Dedifferentiated amniotic fluid mesenchymal stem cell (primary cell): ENCODE results near the gene TTK.

ENCODE experiments used
- DNase-seq: peaks from one replicate; pipeline ENCODE4 v3.0.0-alpha.2; 2016; ENCODE audit errors: extremely low spot score

Gene TTK

DNA sequence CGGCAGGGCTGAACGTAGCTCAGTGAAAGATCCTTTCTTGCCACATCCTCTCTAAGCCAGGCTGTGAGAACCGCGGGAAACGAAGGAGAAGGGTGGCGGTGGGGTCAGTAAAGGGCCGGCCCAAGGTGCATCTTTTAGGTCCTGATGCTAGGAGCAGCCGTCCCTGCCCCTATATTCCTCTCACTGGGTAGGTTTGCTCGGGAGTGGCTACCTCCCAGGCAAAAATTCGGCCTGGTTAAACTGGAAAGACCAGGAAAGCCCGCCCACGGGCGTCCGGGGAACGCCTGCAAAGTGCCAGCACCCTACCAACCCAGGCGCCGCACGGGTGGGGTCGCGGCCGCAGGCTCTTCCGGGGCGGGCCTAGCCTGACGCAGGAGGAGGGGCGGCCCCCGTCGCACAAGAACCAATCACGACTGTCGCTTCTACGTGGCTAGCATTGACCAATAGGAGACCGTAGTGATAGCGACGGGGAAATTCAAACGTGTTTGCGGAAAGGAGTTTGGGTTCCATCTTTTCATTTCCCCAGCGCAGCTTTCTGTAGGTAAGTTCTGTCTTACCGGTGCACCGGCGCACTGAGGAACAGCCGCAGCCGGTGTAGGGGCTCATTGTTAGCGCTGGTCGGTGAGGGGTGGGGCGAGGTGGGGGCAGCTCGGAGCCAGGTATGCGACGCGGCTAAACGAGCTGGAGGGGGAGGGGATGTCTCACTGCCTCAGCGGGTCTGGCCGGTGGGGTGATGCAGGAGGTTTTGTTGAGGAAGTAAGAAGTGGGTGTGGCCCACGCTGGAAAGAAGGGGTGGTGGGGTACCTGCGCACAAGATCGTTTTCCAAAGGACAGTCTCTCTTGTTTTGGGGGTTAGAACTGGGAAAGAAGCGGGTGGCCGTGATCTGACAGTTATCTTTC, at the start of gene TTK:
TSS of gene TTK (plus strand) at position 477 of the 900 bp plus-strand sequence. CDS start 1,195 bp downstream, outside the sequence.
- peak; percentile 92 for DNase-seq

DNA sequence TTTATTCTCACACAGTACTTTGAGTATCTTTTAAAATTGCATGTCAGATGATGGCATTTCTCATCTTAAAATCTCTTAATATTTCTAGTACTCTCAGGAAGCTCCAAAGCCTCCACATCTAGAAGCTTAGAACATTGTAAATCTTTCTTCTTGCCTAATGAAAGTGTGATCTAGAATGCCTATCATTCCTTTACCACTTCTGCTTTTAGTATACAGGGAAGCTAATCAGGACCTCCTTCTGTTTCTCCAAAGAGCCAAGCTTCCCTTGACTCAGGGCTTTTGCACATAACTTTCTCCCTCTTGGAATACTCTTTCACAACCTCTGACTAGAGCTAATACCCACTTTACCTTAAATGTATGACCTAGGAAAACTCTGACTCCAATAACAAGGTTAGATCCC, 49.6 kb upstream of the TTK start:
- DNase-seq, result no peak

DNA sequence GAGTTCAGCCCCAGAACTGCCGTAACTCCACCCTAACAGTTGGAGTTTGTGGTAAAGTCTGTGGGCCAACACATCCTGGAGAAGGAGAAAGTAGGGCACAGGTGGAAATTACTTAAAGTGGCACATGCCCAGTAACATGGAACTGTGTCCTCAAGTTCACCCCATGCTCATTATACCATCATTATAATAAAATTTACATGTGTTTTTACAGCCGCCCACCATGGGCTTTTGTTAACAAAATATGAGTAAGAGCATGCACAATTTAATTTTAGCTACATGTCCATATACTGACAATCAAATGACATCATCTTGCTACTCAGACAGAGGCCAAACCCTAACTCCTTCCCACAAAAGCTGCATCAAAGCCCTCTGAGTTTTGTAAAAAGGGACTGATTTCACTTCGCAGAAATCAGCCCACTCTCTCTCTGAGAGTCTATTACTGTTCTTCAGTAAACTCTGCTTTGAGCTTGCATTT, 39.8 kb upstream of the TTK start:
- no peak for DNase-seq

DNA sequence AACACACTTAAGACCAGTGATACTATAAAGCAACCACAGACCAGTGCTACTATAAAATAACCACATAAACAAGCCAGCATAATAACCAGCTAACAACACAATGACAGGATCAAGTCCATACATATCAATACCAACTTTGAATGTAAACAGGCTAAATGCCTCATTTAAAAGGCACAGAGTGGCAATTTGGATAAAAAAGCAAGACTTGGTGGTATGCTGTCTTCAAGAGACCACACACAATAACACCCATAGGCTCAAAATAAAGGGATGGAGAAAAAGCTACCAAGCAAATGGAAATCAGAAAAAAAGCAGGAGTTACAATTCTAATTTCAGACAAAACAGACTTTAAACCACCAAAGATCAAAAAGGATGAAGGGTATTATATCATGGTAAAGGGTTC, 37.3 kb upstream of the TTK start:
- no peak for DNase-seq

DNA sequence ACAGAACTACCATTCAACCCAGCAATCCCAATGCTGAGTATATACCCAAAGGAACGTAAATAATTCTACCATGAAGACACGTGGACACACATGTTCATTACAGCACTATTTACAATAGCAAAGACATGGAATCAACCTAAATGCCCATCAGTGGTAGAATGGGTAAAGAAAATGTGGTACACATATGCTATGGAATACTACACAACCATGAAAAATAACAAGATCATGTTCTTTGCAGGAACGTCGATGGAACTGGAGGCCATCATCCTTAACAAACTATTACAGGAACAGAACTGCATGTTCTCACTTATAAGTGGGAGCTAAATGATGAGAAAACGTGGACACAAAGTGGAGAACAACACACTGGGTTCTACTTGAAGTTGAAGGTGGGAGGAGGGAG, 34.7 kb upstream of the TTK start:
- DNase-seq, result no peak

DNA sequence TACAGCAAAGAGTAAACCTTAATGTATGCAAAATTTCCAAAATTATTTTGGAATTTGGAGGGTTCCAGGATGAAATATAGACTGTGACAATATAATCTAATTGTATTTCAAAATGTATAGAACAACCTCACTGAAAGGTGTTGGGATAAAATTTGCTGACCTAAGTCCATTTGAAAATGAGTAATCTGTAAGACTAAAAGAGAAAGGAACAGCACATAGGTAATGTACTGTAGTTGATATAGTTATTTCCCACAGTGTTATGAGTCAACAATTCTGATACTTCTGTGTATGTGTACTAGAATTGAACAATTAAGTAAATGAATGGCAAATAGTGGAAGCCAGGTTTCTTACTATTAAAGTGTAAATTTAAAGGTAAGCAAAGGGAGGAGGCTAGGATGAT, 33.3 kb upstream of the TTK start:
- no peak for DNase-seq

DNA sequence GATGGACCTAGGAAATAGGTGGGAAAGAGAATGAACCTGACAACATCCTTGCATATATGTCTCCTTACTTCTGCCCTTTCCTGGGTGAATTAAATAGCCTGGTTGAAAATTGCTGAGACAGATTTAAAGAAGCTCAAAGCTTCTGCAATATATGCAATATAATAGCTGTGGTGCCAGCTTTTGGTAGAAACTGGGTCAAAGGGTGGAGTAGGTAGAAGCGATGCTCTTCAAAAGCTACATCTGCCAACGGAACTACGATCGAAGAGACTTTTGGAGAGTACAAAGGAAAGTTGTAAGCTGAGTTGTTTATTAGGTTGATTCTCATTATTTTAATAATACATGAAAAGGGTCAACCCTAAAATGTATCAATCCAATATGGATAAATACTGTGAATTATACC, 22.8 kb upstream of the TTK start:
- DNase-seq, result no peak

DNA sequence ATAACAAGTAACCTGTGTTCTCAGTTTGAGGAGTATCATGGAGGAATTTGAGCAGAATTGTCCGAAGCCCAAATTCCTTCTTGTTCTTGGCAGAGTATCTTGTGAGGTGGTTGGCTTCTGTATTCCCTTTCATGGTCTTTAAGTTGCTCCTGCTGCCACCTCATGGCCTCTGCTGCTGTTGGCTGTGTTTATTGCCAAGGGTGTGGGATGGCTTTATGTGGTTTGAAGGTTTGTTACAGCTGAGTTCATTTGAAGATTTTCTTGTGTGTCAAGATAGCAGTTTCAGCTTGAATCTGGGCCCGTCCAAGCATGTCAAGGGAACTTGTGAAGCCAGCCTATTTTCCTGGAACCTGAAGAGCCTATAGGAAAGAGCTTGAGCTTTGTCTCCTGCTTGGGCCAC, 20.2 kb upstream of the TTK start:
- DNase-seq, result no peak

DNA sequence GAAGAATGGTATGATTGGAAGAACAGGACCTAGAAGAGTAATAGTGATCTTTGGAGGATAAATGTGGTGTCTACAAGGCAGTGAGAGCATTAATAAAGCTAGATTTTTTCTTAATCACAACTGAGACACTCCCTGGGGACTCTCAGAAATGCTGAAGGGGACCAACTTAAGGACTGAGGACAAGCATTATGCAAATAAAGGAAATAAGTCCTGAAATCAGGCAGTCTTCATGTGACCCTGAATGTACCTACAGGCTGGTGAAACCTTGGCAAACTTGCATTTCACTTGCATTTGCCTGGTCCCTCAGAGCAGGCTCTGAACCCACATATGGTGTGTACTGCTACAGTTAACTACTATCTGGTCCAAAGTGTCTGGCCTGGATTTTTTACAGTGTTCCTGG, 19.3 kb upstream of the TTK start:
- no peak for DNase-seq

DNA sequence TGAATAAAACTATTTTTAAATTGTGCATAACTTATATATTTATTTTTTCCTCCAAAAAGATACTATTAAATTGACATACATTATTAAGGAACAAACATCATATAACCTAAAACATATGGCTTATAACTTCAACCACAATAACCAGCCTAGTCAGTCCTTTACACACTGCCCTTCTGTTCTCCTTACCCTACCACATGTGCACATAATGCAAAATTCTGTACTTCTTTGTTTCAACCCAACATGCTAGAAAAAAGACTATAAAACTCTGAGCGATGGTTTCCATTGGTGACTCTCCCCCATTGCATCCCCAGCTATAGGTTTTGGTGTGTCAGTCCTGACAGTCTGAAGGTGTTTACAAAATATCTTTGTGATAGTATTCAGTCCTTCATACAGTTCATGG, 14.8 kb upstream of the TTK start:
- DNase-seq, result no peak

DNA sequence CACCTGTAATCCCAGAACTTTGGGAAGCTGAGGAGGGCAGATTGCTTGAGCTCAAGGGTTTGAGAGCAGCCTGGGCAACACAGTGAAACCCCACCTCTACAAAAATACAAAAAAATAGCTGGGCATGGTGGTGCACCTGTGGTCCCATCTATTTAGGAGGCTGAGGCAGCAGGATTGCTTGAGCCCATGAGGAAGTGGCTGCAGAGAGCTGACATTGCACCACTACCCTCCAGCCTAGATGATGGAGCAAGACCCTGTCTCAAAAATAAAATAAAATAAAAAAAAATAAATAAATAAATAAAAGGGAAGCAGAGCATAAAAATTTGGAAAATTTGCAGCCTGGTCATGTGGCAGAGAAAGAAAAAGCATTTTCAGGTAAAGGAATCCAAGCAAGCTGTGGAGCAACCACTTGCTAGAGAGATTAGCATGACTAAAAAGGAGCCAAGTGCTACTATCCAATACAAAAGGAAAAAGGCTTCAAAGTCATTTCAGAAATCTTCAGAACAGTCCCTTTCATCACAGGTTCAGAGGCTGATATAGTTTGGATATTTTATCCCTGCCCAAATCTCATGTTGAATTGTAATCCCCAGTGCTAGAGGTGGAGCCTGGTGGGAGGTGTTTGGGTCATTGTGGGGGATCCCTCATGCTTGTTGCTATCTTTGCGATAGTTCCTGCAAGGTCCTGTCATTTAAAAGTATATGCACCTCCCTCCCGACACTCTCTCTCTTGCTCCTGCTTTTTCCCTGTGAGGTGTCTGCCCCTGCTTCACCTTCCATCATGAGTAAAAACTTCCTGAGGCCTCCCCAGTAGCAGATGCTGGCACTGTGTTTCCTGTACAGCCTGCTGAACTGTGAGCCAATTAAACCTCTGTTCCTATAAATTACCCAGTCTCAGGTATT, 11.2 kb upstream of the TTK start:
- DNase-seq, result no peak

DNA sequence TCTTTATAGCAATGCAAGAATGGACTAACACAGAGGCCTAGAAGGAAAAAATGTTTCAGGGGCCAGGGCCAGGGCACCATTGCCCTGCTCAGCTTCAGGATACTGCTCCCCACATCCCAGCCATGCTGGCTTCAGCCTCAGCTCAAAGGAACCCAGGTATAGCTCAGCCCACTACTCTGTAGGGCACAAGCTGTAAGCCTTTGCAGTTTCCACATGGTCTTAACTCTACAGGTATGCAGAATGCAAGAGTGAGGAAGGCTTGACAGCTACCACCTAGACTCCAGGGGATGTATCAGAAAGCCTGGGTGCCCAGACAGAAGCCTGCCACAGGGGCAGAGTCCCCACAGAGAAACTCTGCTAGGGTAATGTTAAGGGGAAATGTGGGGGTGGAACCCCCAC, 10.5 kb upstream of the TTK start:
- no peak for DNase-seq

DNA sequence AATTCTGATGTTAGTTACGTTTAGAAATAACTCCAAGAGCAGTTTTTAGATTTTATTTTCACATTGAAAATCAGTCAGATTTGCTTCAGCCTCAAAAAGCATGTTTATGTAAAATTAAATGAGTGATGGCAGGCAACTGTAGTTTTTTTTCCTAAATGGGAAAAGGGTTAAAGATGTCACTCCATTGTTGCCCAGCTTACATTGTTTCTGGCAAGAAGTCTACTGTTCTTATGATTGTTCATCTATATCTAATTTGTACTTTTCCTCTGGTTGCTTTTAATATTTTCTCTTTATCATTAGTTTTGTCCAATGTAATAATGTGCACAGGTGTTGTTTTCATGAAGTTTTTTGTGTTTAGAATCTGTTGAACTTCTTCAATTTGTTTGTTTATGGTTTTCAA, 6.7 kb upstream of the TTK start:
- DNase-seq, result no peak

DNA sequence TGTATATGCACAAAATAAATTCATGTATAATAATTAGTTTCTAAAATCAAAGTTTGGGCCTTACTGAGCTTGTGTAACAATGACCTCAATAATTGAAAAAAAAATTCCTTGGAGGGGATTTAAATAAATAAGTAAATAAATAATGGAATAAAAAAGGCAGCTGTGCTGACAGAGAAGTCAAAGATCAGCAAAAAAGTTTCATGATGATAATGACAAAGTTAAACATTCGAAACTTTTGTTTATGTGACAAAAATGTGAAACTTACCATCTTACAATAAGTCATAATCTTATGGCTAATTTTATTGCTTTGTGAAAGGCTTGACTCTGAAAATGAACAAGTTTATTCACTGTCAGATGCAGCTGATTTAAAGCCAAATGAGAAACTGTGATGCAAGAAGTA, 3.1 kb upstream of the TTK start:
- DNase-seq, result no peak

DNA sequence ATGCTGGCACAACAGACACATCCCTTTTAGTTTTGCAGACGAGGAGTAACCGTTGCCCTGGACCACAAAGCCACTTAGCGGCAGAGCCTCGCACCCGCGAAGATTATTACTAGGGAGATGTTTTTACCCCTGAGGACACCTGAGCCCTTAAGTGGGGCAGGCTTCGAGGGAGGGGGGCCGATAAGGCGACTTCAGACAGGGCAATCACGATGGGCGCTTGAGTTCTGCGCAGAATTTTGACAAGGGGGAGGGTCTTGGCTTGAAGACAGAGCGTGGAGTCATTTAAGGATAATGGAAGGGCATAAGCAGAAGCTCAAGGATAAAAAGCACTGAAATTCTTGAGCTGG, 650 bp upstream of the TTK start:
- DNase-seq, result no peak

DNA sequence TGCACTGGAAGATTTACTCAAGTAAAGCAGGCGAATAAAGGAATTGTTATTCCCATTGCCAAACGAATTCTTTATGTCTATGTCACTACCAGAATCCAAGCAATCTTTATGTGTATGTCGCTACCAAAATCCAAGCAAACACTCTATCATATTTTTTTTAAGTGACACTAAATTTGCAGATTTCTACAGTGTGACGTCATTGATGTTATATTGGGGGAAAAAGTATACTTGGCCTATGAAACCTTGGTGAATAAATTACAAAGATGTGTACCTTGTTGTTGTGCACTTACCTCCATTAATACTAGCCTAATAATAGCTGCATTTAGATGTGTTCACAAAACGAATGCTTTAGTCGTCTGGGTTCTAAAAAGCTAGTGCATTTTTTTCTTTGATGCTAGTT, 957 bp downstream of the TTK start:
- DNase-seq, result no peak

DNA sequence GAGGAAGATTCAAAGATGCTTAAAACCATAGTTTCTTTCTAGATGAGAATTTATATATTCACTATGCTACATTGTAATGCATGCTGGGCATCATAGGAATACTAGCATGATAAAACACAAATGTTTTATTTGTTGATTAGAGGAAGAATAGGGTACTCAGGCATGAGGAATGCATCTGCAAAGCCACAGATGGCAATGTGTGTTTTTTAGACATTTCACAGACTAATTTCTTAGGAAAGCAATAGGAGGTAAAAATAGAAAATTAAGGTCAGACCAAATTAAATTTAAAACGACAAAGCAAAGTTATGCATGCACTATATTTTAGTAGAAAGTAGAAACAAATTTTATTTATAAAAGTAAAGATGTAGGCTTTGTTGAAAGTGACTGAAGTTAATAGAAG, 2.1 kb downstream of the TTK start:
- no peak for DNase-seq

DNA sequence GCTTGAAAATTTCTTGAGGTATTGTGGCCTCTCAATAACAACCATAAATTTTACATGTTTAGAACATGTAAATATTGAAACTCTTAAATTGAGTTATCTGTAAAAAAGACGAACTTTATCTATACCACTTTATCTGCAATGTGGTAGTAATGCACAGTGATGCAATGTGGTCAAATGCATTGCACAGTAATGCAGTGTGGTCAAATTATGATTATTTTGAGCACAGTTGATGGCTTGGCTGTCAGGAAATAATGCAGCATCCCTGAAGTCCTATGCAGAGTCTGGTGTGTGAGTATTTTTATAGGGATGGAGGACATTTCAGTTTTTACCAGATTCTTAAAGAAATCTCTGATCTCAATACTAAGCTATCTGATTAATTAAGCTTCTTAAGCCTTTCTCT, 5.1 kb downstream of the TTK start:
- no peak for DNase-seq

DNA sequence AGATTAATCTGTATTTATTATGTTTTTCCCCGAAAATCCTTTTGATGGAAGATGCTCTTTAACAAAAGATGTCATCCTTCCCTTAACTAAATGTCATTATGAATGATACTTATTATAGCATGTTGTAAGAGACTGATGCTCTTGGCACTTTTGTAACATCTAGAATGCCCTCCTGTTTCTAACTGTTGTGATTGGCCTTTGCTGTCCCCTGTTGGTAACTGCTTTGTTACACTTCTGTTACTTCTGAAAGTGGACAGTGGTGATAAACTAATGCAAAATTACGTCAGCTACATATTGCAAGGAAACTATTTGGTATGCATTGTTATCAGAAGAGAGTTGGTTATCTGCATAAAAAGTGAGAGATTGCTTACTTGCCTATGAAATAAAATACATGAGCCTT, 5.8 kb downstream of the TTK start:
- no peak for DNase-seq

DNA sequence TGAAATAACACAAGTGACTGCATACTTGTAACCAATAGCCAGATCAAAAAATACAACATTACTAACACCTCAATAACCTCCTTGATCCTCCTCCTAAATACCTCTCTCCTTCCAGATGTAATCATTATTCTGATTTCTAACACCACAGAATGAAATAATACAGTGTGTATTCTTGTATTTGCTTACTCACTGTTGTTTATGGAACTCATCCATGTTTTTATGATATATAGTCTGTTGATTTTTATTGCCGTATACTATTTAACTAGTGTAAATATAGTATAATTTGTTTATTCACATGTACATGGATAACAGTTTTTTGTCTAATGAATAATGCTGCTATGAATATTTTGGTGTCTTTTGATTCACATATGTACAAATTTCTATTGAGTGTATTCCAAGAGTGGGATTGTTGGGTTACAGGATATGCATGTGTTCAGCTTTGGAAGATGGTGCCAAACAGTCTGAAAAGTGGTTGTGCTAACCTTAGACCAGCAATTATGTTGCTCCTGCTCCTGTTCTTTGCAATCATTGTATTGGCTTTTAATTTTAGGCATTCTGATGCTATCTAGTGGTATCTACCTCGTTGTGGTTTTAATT, 11.5 kb downstream of the TTK start:
- DNase-seq, result no peak

DNA sequence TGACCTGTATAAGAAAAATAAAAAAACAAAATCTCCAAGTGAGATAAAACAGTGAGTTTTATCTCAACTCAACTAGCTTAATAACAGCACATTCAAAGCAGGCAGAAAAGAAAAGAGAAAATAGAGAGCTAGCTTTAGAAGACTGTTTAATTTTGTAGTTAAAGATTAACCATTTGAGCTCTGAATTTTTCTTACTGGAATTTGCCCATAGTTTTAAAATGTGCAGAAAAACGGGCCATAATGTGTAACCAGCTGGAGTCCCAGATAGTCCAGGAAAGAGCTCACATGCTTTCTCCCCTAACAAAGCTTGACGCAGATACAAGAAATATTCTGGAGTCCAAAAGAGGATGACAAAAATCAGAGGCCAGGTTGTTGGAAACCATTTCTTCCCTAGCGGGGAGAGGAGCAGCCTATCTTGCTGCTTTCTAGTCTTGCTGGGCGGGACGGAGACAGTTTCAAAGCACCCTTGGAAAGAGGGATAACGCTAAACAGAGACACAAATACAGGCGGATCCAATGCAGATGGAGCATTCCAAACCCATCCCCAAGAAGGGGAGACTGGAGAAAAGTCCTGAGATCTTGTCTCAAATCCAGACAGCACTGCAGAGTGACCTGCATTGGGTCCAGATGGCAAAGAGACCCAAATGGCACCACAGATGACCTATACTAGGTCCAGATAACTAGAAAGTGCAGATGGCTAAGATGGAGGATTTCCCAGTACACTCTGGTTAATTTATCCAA, 16.1 kb downstream of the TTK start:
- no peak for DNase-seq

DNA sequence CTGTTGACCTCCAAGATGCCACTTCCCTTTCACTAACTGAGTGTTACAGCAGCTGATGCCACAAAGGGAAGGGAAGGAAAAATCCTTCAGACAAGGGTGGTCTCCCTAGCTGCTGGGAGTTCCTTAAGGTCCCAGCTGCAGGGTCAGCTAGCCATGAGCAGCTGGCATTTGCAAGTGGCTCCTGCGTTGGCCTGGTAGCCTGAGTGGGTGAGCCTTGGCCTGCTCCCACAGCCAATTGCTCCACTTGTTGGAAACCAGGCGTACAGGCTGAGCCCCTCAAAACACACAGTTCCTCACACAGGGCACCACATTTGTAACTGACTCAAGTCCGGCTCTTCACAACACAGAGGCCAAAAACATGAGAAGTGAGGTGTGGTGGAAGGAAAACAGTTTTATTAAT, 16.7 kb downstream of the TTK start:
- DNase-seq, result no peak
